ENCODE data around the gene OBP2A.

The OBP2A gene

GRCh38 chr9:135589596-135590485 lies 43.9 kb downstream of the OBP2A start:
- Histone ChIP-seq H3K27me3 (ENCODE audit: control insufficient read depth, insufficient read depth, low read length) (no peaks in the 10 kb centered on the region), H2AFZ (no peak overlapping the region), H3K27ac (no peak overlapping the region), H3K36me3 (ENCODE audit: control insufficient read depth, insufficient read depth, low read length) (no peaks in the 10 kb centered on the region), H3K4me3 (ENCODE audit: low read depth, low read length) (no peak overlapping the region), H3K4me1 (no peaks in the 10 kb centered on the region), H3K9ac (no peak overlapping the region), H3K9me3 (ENCODE audit: control insufficient read depth, low read length) (no peaks in the 10 kb centered on the region), H3K79me2 (no peaks in the 10 kb centered on the region), H3K4me2 (ENCODE audit: low read length) (no peak overlapping the region)
- no peak for TF ChIP-seq CTCF (IDR thresholded peaks at IDR 0.05)

GRCh38 chr9:135590486-135591079 lies 44.7 kb downstream of the OBP2A start:
- Histone ChIP-seq H3K9me3 (ENCODE audit: control insufficient read depth, low read length) (no peaks in the 10 kb centered on the region), H3K36me3 (ENCODE audit: control insufficient read depth, insufficient read depth, low read length) (no peaks in the 10 kb centered on the region), H3K4me3 (ENCODE audit: low read depth, low read length) (no peak overlapping the region), H3K9ac (no peak overlapping the region), H3K4me2 (ENCODE audit: low read length) (no peak overlapping the region), H3K79me2 (no peaks in the 10 kb centered on the region), H3K27ac (no peak overlapping the region), H3K4me1 (no peaks in the 10 kb centered on the region), H3K27me3 (ENCODE audit: control insufficient read depth, insufficient read depth, low read length) (no peaks in the 10 kb centered on the region), H2AFZ (no peak overlapping the region)
- TF ChIP-seq CTCF (IDR thresholded peaks at IDR 0.05) = no peak

- H3K4me1 ChIP-seq = no peaks in the 10 kb centered on the region
- no peaks in the 10 kb centered on the region for H3K27me3 ChIP-seq (ENCODE audit: control insufficient read depth, insufficient read depth, low read length)
- H3K4me3 ChIP-seq (ENCODE audit: low read depth, low read length) = no peak overlapping the region
- no peaks in the 10 kb centered on the region for H3K9me3 ChIP-seq (ENCODE audit: control insufficient read depth, low read length)
- no peaks in the 10 kb centered on the region for H3K36me3 ChIP-seq (ENCODE audit: control insufficient read depth, insufficient read depth, low read length)
- H3K27ac ChIP-seq = no peak overlapping the region
- H3K9ac ChIP-seq = no peak overlapping the region
- TF ChIP-seq CTCF (IDR thresholded peaks at IDR 0.05) = no peak
- no peak overlapping the region for H2AFZ ChIP-seq
- no peak overlapping the region for H3K4me2 ChIP-seq (ENCODE audit: low read length)
- no peaks in the 10 kb centered on the region for H3K79me2 ChIP-seq
Measured at GRCh38 chr9:135591506-135592330, 45.8 kb downstream of the OBP2A start.

GRCh38 chr9:135592331-135592590 lies 46.3 kb downstream of the OBP2A start:
- Histone ChIP-seq H3K9me3 (ENCODE audit: control insufficient read depth, low read length) (no peaks in the 10 kb centered on the region), H3K4me2 (ENCODE audit: low read length) (no peak overlapping the region), H3K27ac (no peak overlapping the region), H2AFZ (no peak overlapping the region), H3K4me1 (no peaks in the 10 kb centered on the region), H3K27me3 (ENCODE audit: control insufficient read depth, insufficient read depth, low read length) (no peaks in the 10 kb centered on the region), H3K36me3 (ENCODE audit: control insufficient read depth, insufficient read depth, low read length) (no peaks in the 10 kb centered on the region), H3K4me3 (ENCODE audit: low read depth, low read length) (no peak overlapping the region), H3K79me2 (no peaks in the 10 kb centered on the region), H3K9ac (no peak overlapping the region)
- no peak for TF ChIP-seq CTCF (IDR thresholded peaks at IDR 0.05)
